ENCODE measurements around the gene NKIRAS2.

The NKIRAS2 gene

DNA sequence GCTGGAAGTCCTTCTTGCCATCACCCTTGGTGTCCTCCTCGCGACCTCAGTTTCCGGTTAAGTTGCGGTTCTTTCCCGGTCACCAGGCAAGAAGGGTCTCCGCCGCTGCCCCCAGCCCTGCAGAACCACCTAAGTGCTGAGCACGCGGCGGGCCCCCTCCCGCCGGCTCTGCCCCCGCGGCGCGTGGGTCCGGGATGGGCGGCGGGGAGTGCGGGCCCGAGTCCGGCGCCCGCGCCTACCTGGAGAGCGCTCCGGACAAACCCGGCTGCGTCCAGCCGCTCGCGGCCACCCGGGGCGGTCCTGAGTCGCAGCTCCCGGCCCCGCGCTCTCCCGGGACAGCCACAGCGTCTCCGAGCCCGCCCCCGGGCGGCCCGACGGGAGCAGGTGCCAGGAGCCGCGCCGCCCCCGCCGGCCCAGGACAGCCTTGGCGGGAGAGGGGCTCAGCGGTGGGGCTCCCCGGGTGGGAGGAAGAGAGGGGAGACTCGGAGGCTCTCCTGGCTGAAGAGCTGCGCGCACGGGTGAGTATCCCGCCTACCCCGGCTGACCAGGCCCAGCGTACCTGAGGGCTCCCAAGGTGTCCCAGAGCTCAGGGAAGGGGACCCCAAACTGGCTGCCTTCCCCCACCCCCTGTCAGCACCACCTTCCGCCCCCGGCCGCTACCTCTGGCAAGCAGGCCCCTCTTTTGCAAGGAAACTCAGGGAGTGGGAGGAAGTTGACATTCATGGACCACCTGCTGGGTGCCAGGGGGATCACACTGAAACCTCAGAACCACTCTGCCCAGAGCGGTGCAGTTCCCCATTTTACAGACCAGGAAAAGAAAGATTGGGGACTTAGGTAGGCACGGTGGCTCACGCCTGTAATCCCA lies 52.7 kb downstream of the NKIRAS2 start:
- H3K4me3 ChIP-seq (replicated peaks; ENCODE audit: low read depth, low read length), result no peak overlapping the region
- DNase-seq (ENCODE audit: extremely low read depth, low read depth), result no peak
- TF ChIP-seq, protein P1, sequence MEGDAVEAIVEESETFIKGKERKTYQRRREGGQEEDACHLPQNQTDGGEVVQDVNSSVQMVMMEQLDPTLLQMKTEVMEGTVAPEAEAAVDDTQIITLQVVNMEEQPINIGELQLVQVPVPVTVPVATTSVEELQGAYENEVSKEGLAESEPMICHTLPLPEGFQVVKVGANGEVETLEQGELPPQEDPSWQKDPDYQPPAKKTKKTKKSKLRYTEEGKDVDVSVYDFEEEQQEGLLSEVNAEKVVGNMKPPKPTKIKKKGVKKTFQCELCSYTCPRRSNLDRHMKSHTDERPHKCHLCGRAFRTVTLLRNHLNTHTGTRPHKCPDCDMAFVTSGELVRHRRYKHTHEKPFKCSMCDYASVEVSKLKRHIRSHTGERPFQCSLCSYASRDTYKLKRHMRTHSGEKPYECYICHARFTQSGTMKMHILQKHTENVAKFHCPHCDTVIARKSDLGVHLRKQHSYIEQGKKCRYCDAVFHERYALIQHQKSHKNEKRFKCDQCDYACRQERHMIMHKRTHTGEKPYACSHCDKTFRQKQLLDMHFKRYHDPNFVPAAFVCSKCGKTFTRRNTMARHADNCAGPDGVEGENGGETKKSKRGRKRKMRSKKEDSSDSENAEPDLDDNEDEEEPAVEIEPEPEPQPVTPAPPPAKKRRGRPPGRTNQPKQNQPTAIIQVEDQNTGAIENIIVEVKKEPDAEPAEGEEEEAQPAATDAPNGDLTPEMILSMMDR (IDR thresholded peaks at IDR 0.05; ENCODE audit: low read depth, low read length, missing control alignments), result no peak

Data from HFF-Myc (cell line).